Common myeloid progenitor, CD34-positive (primary cell): Measurements from ENCODE around the gene APCDD1L.

Source experiments
- CTCF ChIA-PET: fragments of 350-600 bp; sonication (Branson Sonifier 250); formaldehyde crosslinking; loops from one replicate; lab custom pipeline; 2021; ENCODE audit warnings: antibody characterized with exemption; lab: Charles Lee
- POLR2A ChIA-PET: fragments of 350-600 bp; sonication (Branson Sonifier 250); formaldehyde crosslinking; loops from one replicate; lab custom pipeline; 2021; ENCODE audit warnings: antibody characterized with exemption; lab: Charles Lee
- DNase-seq, 3 donors: peaks; one replicate each; pipeline versions ENCODE4 v3.0.0 to v3.0.0-alpha.2; 2013
- H3K27ac ChIP-seq, 2 experiments: 1 replicate in 1 of 2; 2 replicates in 1 of 2; pipeline ENCODE4 v1.7.0; 2013; ENCODE audit warnings: inconsistent platforms in 2 of 2, low read length in 2 of 2, mild to moderate bottlenecking in 2 of 2, low read depth in 1 of 2, moderate library complexity in 1 of 2; ENCODE audit not compliant: severe bottlenecking in 2 of 2, insufficient read depth in 1 of 2, poor library complexity in 1 of 2
- H3K27me3 ChIP-seq, 5 experiments: replicated peaks in 2 of 5; 1 replicate in 3 of 5; 2 replicates in 2 of 5; pipeline versions ENCODE4 v1.6.1 to v1.7.0; 2013; ENCODE audit warnings: low read length in 4 of 5, mild to moderate bottlenecking in 2 of 5, moderate library complexity in 2 of 5, inconsistent platforms in 1 of 5; ENCODE audit not compliant: insufficient read depth in 5 of 5, control insufficient read depth in 4 of 5
- H3K36me3 ChIP-seq, 4 experiments: 1 replicate in 2 of 4; 2 replicates in 2 of 4; pipeline versions ENCODE4 v1.6.1 to v1.7.0; 2013; ENCODE audit warnings: low read length in 3 of 4, control low read depth in 1 of 4, mild to moderate bottlenecking in 1 of 4; ENCODE audit not compliant: control insufficient read depth in 4 of 4, insufficient read depth in 4 of 4
- H3K4me1 ChIP-seq, 4 experiments: 1 replicate in 3 of 4; 2 replicates in 1 of 4; pipeline versions ENCODE4 v1.6.1 to v1.7.1; 2013; ENCODE audit warnings: low read length in 3 of 4, mild to moderate bottlenecking in 3 of 4, control low read depth in 1 of 4, inconsistent platforms in 1 of 4, moderate library complexity in 1 of 4; ENCODE audit not compliant: control insufficient read depth in 4 of 4, insufficient read depth in 4 of 4; ENCODE audit errors: control extremely low read depth in 1 of 4
- H3K4me3 ChIP-seq, 7 experiments: 1 replicate in 4 of 7; 2 replicates in 3 of 7; pipeline versions ENCODE4 v1.5.1 to v1.7.0; 2013; ENCODE audit warnings: mild to moderate bottlenecking in 7 of 7, low read length in 6 of 7, moderate library complexity in 6 of 7, inconsistent platforms in 2 of 7, low read depth in 2 of 7, control low read depth in 1 of 7; ENCODE audit not compliant: insufficient read depth in 4 of 7, control insufficient read depth in 1 of 7; ENCODE audit errors: extremely low read depth in 1 of 7
- H3K9me3 ChIP-seq, 5 experiments: 1 replicate in 4 of 5; 2 replicates in 1 of 5; pipeline versions ENCODE4 v1.6.1 to v1.7.1; 2013; ENCODE audit warnings: low read length in 4 of 5, mild to moderate bottlenecking in 2 of 5, inconsistent platforms in 1 of 5, low read depth in 1 of 5, moderate library complexity in 1 of 5; ENCODE audit not compliant: control insufficient read depth in 4 of 5, insufficient read depth in 2 of 5; ENCODE audit errors: control extremely low read depth in 1 of 5
- WGBS: methylation state at CpG from one replicate; pipeline ENCODE4 v1.1.5; 2013; ENCODE audit not compliant: insufficient coverage; 5-methylcytosine and 5-hydroxymethylcytosine counted together

Gene APCDD1L

GRCh38 chr20:58485393-58485792, 29.8 kb downstream of the APCDD1L start:
- peaks cover 0 to 27% (median 6%) of the 10 kb centered on the region in 5 experiments for H3K27me3 ChIP-seq
- DNase-seq, result no peak
- H3K4me1 ChIP-seq, result no peaks in the 10 kb centered on the region
- no peaks in the 10 kb centered on the region for H3K36me3 ChIP-seq
- peaks cover 3 to 24% (median 21%) of the 10 kb centered on the region in 5 experiments for H3K9me3 ChIP-seq
- H3K4me3 ChIP-seq, result no peak overlapping the region
- 100% methylated on average over 1 of the region's 3 CpGs for WGBS
- no peak overlapping the region for H3K27ac ChIP-seq
- ChIA-PET POLR2A (no interaction called here), CTCF (no interaction called here)

- DNase-seq, result no peak
- POLR2A ChIA-PET, result no interaction called here
- no peak overlapping the region for H3K4me3 ChIP-seq
- no peak overlapping the region for H3K27ac ChIP-seq
- peaks cover 0 to 27% (median 6%) of the 10 kb centered on the region in 5 experiments for H3K27me3 ChIP-seq
- H3K9me3 ChIP-seq, result peaks cover 4 to 27% (median 24%) of the 10 kb centered on the region in 5 experiments
- H3K36me3 ChIP-seq, result no peaks in the 10 kb centered on the region
- H3K4me1 ChIP-seq, result no peaks in the 10 kb centered on the region
- CTCF ChIA-PET, result no interaction called here
- WGBS, result 95% methylated on average over 5 of the region's 6 CpGs
Observed at GRCh38 chr20:58483470-58483869, 31.7 kb downstream of the APCDD1L start.

GRCh38 chr20:58483051-58483450, 32.1 kb downstream of the APCDD1L start:
- WGBS, result 88% methylated on average over 2 of the region's 5 CpGs
- Histone ChIP-seq H3K27ac (no peak overlapping the region), H3K9me3 (peaks cover 4 to 30% (median 28%) of the 10 kb centered on the region in 5 experiments), H3K27me3 (peaks cover 0 to 27% (median 6%) of the 10 kb centered on the region in 5 experiments), H3K4me3 (no peak overlapping the region), H3K36me3 (no peaks in the 10 kb centered on the region), H3K4me1 (no peaks in the 10 kb centered on the region)
- DNase-seq, result no peak
- ChIA-PET CTCF (no interaction called here), POLR2A (no interaction called here)

GRCh38 chr20:58482416-58482815, 32.8 kb downstream of the APCDD1L start:
- ChIA-PET POLR2A (no interaction called here), CTCF (interaction anchor here (1.1 kb wide), 1 partner anchor 9 kb away, joined by 3 read pairs; no protein-coding TSS in a partner anchor)
- Histone ChIP-seq H3K9me3 (peaks cover 4 to 30% (median 25%) of the 10 kb centered on the region in 5 experiments), H3K4me3 (no peak overlapping the region), H3K36me3 (no peaks in the 10 kb centered on the region), H3K27me3 (peaks cover 0 to 27% (median 6%) of the 10 kb centered on the region in 5 experiments), H3K27ac (no peak overlapping the region), H3K4me1 (no peaks in the 10 kb centered on the region)
- WGBS, result 91% methylated on average over 10 of the region's 10 CpGs
- DNase-seq, result peak in 1 of 3 donors; percentile 1

GRCh38 chr20:58481481-58482021, 33.6 kb downstream of the APCDD1L start:
- H3K9me3 ChIP-seq, result peaks cover 3 to 32% (median 25%) of the 10 kb centered on the region in 5 experiments
- no peak overlapping the region for H3K27ac ChIP-seq
- WGBS, result 24% methylated on average over 18 of the region's 18 CpGs
- H3K27me3 ChIP-seq, result peaks cover 0 to 27% (median 7%) of the 10 kb centered on the region in 5 experiments
- H3K4me1 ChIP-seq, result no peaks in the 10 kb centered on the region
- no peak overlapping the region for H3K4me3 ChIP-seq
- peak; percentile 8 to 28 (median 9) for DNase-seq
- no peaks in the 10 kb centered on the region for H3K36me3 ChIP-seq
- POLR2A ChIA-PET, result no interaction called here
- CTCF ChIA-PET, result interaction anchor here (1.0 to 1.1 kb wide), 2 partner anchors 9 to 222 kb away, joined by 3 read pairs; no protein-coding TSS in a partner anchor

GRCh38 chr20:58480551-58481336, 34.5 kb downstream of the APCDD1L start:
- no peaks in the 10 kb centered on the region for H3K4me1 ChIP-seq
- H3K27ac ChIP-seq, result no peak overlapping the region
- H3K27me3 ChIP-seq, result peaks cover 0 to 23% (median 7%) of the 10 kb centered on the region in 5 experiments
- POLR2A ChIA-PET, result no interaction called here
- H3K9me3 ChIP-seq, result peaks cover 1 to 27% (median 21%) of the 10 kb centered on the region in 5 experiments
- 84% methylated on average over 13 of the region's 16 CpGs for WGBS
- DNase-seq, result no peak
- no peaks in the 10 kb centered on the region for H3K36me3 ChIP-seq
- CTCF ChIA-PET, result interaction anchor here (1.0 kb wide), 1 partner anchor 223 kb away, joined by 3 read pairs; no protein-coding TSS in a partner anchor
- H3K4me3 ChIP-seq, result no peak overlapping the region
